Ishikawa (cell line): ENCODE data around the gene PDCD4.

ENCODE experiments used
- CEBPB ChIP-seq: IDR thresholded peaks from 2 replicates; pipeline ENCODE4 v1.6.1; 2012
- CREB1 ChIP-seq: IDR thresholded peaks from 2 replicates; pipeline ENCODE4 v1.6.1; 2012; ENCODE audit warnings: low read depth
- EGR1 ChIP-seq: IDR thresholded peaks from 2 replicates; pipeline ENCODE4 v1.6.1; 2012
- EP300 ChIP-seq: IDR thresholded peaks from 2 replicates; pipeline ENCODE4 v1.6.1; 2012; ENCODE audit warnings: borderline replicate concordance
- FOXM1 ChIP-seq: IDR thresholded peaks from 2 replicates; pipeline ENCODE4 v1.6.1; 2012; ENCODE audit warnings: low read depth, borderline replicate concordance
- MAX ChIP-seq: IDR thresholded peaks from 2 replicates; pipeline ENCODE4 v1.6.1; 2012
- NFIC ChIP-seq: IDR thresholded peaks from 2 replicates; pipeline ENCODE4 v1.6.1; 2012
- RAD21 ChIP-seq: IDR thresholded peaks from 2 replicates; pipeline ENCODE4 v1.6.1; 2012; ENCODE audit warnings: low read depth
- REST ChIP-seq: IDR thresholded peaks from 2 replicates; pipeline ENCODE4 v1.6.1; 2012; ENCODE audit warnings: low read depth, mild to moderate bottlenecking
- TAF1 ChIP-seq: IDR thresholded peaks from 2 replicates; pipeline ENCODE4 v1.6.1; 2012; ENCODE audit warnings: low read depth, mild to moderate bottlenecking
- TCF12 ChIP-seq: IDR thresholded peaks from 2 replicates; pipeline ENCODE4 v1.6.1; 2012; ENCODE audit warnings: low read depth
- TEAD4 ChIP-seq: IDR thresholded peaks from 2 replicates; pipeline ENCODE4 v1.6.1; 2012
- USF1 ChIP-seq: IDR thresholded peaks from 2 replicates; pipeline ENCODE4 v1.6.1; 2012
- YY1 ChIP-seq: IDR thresholded peaks from 2 replicates; pipeline ENCODE4 v1.6.1; 2012; ENCODE audit warnings: low read depth
- ZBTB7A ChIP-seq: IDR thresholded peaks from 2 replicates; pipeline ENCODE4 v1.6.1; 2012; ENCODE audit warnings: low read depth

PDCD4 gene

GRCh38 chr10:110919349-110919931 lies 47.7 kb downstream of the PDCD4 start, which contains the start of gene SHOC2:
SHOC2 (plus strand) TSS chr10:110919604; CDS start chr10:110964359, 44,755 bp downstream.
- TF ChIP-seq USF1 (no peak), TAF1 (peak; percentile 74; the same call in 1 of the 2 replicates), YY1 (no peak), CEBPB (no peak), NFIC (no peak), CREB1 (no peak), ZBTB7A (no peak), EGR1 (peak; percentile 36; the same call in 1 of the 2 replicates), REST (no peak), TEAD4 (no peak), TCF12 (no peak), EP300 (no peak), FOXM1 (no peak), MAX (no peak), RAD21 (no peak)

- TF ChIP-seq ZBTB7A = peak; percentile 67; the same call in 1 of the 2 replicates
- TF ChIP-seq TCF12 = no peak; the same call in 1 of the 2 replicates
Measured at GRCh38 chr10:110919971-110920881, 48.5 kb downstream of the PDCD4 start.

GRCh38 chr10:110923856-110924493 lies 52.2 kb downstream of the PDCD4 start:
- no peak for TF ChIP-seq EGR1
- no peak for TF ChIP-seq REST
- no peak for TF ChIP-seq NFIC
- no peak for TF ChIP-seq TAF1
- no peak for TF ChIP-seq CREB1
- TF ChIP-seq CEBPB = no peak
- TF ChIP-seq TCF12 = no peak
- no peak for TF ChIP-seq RAD21
- TF ChIP-seq ZBTB7A = no peak
- TF ChIP-seq MAX = no peak
- no peak for TF ChIP-seq YY1
- no peak for TF ChIP-seq TEAD4
- no peak for TF ChIP-seq USF1
- TF ChIP-seq FOXM1 = no peak
- TF ChIP-seq EP300 = no peak

GRCh38 chr10:110927461-110927860 lies 55.7 kb downstream of the PDCD4 start:
- TF ChIP-seq EGR1 (no peak), CEBPB (no peak), TCF12 (no peak), CREB1 (no peak), MAX (no peak), YY1 (no peak), TAF1 (no peak), FOXM1 (no peak), ZBTB7A (no peak), USF1 (no peak), REST (no peak), TEAD4 (no peak), NFIC (no peak), RAD21 (no peak), EP300 (no peak)
